Muscle of arm (tissue), 14 donors: Measurements from ENCODE around the gene ARL5B. TPM values are rescaled to one million over a fixed set of nuclear protein-coding genes. Genes with fewer than 3 reads are reported as not detected.
"Not testable (repeated sequence)": the region's sequence is repeated elsewhere in the genome, so short reads cannot be mapped to it uniquely, and the experiment has no call there.

Source experiments
- DNase-seq: peaks from one replicate; pipeline ENCODE4 v3.0.0-alpha.2; 2013
- long read RNA-seq, 11 donors: transcript quantifications; one replicate each; lab custom pipeline, GENCODE V29; 2026
- polyA plus RNA-seq, 12 donors: library from polyadenylated mRNA; unstranded; fragments of 120-200 nt; gene quantifications; one replicate each; pipeline ENCODE4 v1.2.1, GENCODE V29; 2013; ENCODE audit not compliant: insufficient read length in 12 of 12

Gene ARL5B
- 10 to 100 TPM in 11 of 12 donors, not detected in 1; 20.5 to 33.6 (median 26.1) TPM for polyA plus RNA-seq
- long read RNA-seq, donor 1, full-length matches to known transcripts = 15 of 53 reads
- long read RNA-seq, donor 1, partial matches to known transcripts = 38 of 53 reads
- long read RNA-seq, donor 1, other reads (novel, unspliced or antisense) = 0 of 53 reads
- long read RNA-seq, donor 2, full-length matches to known transcripts = 6 of 6 reads
- long read RNA-seq, donor 2, partial matches to known transcripts = 0 of 6 reads
- long read RNA-seq, donor 2, other reads (novel, unspliced or antisense) = 0 of 6 reads
- long read RNA-seq, donor 3, full-length matches to known transcripts = 5 of 5 reads
- long read RNA-seq, donor 3, partial matches to known transcripts = 0 of 5 reads
- long read RNA-seq, donor 3, other reads (novel, unspliced or antisense) = 0 of 5 reads
- long read RNA-seq, donor 4 = 0 reads
- long read RNA-seq, donor 5 = 0 reads
- long read RNA-seq, donor 6, full-length matches to known transcripts = 4 of 4 reads
- long read RNA-seq, donor 6, partial matches to known transcripts = 0 of 4 reads
- long read RNA-seq, donor 6, other reads (novel, unspliced or antisense) = 0 of 4 reads
- long read RNA-seq, donor 7, full-length matches to known transcripts = 1 of 1 reads
- long read RNA-seq, donor 7, partial matches to known transcripts = 0 of 1 reads
- long read RNA-seq, donor 7, other reads (novel, unspliced or antisense) = 0 of 1 reads
- long read RNA-seq, donor 8, full-length matches to known transcripts = 15 of 15 reads
- long read RNA-seq, donor 8, partial matches to known transcripts = 0 of 15 reads
- long read RNA-seq, donor 8, other reads (novel, unspliced or antisense) = 0 of 15 reads
- long read RNA-seq, donor 9, full-length matches to known transcripts = 2 of 24 reads
- long read RNA-seq, donor 9, partial matches to known transcripts = 22 of 24 reads
- long read RNA-seq, donor 9, other reads (novel, unspliced or antisense) = 0 of 24 reads
- long read RNA-seq, donor 10, full-length matches to known transcripts = 5 of 21 reads
- long read RNA-seq, donor 10, partial matches to known transcripts = 16 of 21 reads
- long read RNA-seq, donor 10, other reads (novel, unspliced or antisense) = 0 of 21 reads
- long read RNA-seq, donor 11, full-length matches to known transcripts = 6 of 11 reads
- long read RNA-seq, donor 11, partial matches to known transcripts = 5 of 11 reads
- long read RNA-seq, donor 11, other reads (novel, unspliced or antisense) = 0 of 11 reads

- DNase-seq = peak; percentile 99
These were observed at the start of gene ARL5B for GRCh38 chr10:18659125-18659818. ARL5B (plus strand) TSS chr10:18659431; CDS start chr10:18659638, 207 bp downstream.

- DNase-seq = no peak
These were observed 48.7 kb upstream of the ARL5B start for GRCh38 chr10:18610517-18610916.

- DNase-seq = no peak
These were observed 48.1 kb upstream of the ARL5B start for GRCh38 chr10:18611168-18611567.

GRCh38 chr10:18615618-18616017, 43.6 kb upstream of the ARL5B start:
- DNase-seq = no peak

- no peak for DNase-seq
These were observed 42.9 kb upstream of the ARL5B start for GRCh38 chr10:18616337-18616736.

GRCh38 chr10:18619016-18619415, 40.2 kb upstream of the ARL5B start:
- DNase-seq = no peak

- no peak for DNase-seq
These were observed 38.4 kb upstream of the ARL5B start for GRCh38 chr10:18620856-18621255.

- not testable (repeated sequence) for DNase-seq
These were observed 35.6 kb upstream of the ARL5B start for GRCh38 chr10:18623671-18624070.

GRCh38 chr10:18625886-18626285, 33.3 kb upstream of the ARL5B start:
- DNase-seq = no peak

GRCh38 chr10:18627452-18628018, 31.7 kb upstream of the ARL5B start:
- peak; percentile 35 for DNase-seq

GRCh38 chr10:18632500-18632899, 26.7 kb upstream of the ARL5B start:
- DNase-seq = not testable (repeated sequence)

- DNase-seq = no peak
These were observed 23.2 kb upstream of the ARL5B start for GRCh38 chr10:18635995-18636394.

- not testable (repeated sequence) for DNase-seq
These were observed 21.8 kb upstream of the ARL5B start for GRCh38 chr10:18637400-18637799.

GRCh38 chr10:18639719-18640118, 19.5 kb upstream of the ARL5B start:
- not testable (repeated sequence) for DNase-seq

GRCh38 chr10:18647151-18647550, 12.1 kb upstream of the ARL5B start:
- no peak for DNase-seq

- no peak for DNase-seq
These were observed 11.3 kb upstream of the ARL5B start for GRCh38 chr10:18647945-18648344.

- no peak for DNase-seq
These were observed 9.8 kb upstream of the ARL5B start for GRCh38 chr10:18649364-18649959.

GRCh38 chr10:18650404-18650997, 8.7 kb upstream of the ARL5B start:
- no peak for DNase-seq

- DNase-seq = peak; percentile 96
These were observed 7.8 kb upstream of the ARL5B start, which contains the start of gene NSUN6 for GRCh38 chr10:18651324-18652007. NSUN6 (minus strand) TSS chr10:18651587; CDS start chr10:18651203, 384 bp downstream.
